GM18502 (cell line): Measurements from ENCODE around the gene EXOC2.

ENCODE experiments used
- ATAC-seq: cut with Tn5 transposase; IDR thresholded peaks from one replicate; pipeline ENCODE4 v1.9.1; 2021; ENCODE audit warnings: mild to moderate bottlenecking; ENCODE audit not compliant: unreplicated experiment, poor library complexity

Gene EXOC2

GRCh38 chr6:484086-484745 lies 208.7 kb downstream of the EXOC2 start:
- ATAC-seq: no peak

- no peak for ATAC-seq
Measured at GRCh38 chr6:475314-475713, 217.6 kb downstream of the EXOC2 start.

GRCh38 chr6:474453-475185 lies 218.3 kb downstream of the EXOC2 start:
- ATAC-seq: peak; percentile 71

- no peak for ATAC-seq
Measured at GRCh38 chr6:473768-474452, 219.0 kb downstream of the EXOC2 start.

- ATAC-seq: no peak
Measured at GRCh38 chr6:473356-473755, 219.6 kb downstream of the EXOC2 start.

- ATAC-seq: peak; percentile 49
Measured at GRCh38 chr6:470901-471448, 222.0 kb downstream of the EXOC2 start.

- ATAC-seq: peak; percentile 17
Measured at GRCh38 chr6:470051-470900, 222.7 kb downstream of the EXOC2 start.

- no peak for ATAC-seq
Measured at GRCh38 chr6:467671-468082, 225.3 kb downstream of the EXOC2 start.

GRCh38 chr6:467111-467510 lies 225.8 kb downstream of the EXOC2 start:
- no peak for ATAC-seq

GRCh38 chr6:466564-466963 lies 226.4 kb downstream of the EXOC2 start:
- ATAC-seq: no peak

- no peak for ATAC-seq
Measured at GRCh38 chr6:465531-466348, 227.2 kb downstream of the EXOC2 start.

GRCh38 chr6:456887-457286 lies 236.1 kb downstream of the EXOC2 start:
- ATAC-seq: no peak

- ATAC-seq: no peak
Measured at GRCh38 chr6:456358-456867, 236.5 kb downstream of the EXOC2 start.

GRCh38 chr6:455835-456234 lies 237.1 kb downstream of the EXOC2 start:
- ATAC-seq: no peak

GRCh38 chr6:455006-455585 lies 237.8 kb downstream of the EXOC2 start:
- no peak for ATAC-seq

- no peak for ATAC-seq
Measured at GRCh38 chr6:454148-454991, 238.6 kb downstream of the EXOC2 start.

GRCh38 chr6:453152-453551 lies 239.8 kb downstream of the EXOC2 start:
- no peak for ATAC-seq
